DND-41 (cell line): ENCODE results near the gene NFE2L1.

Experiments used
- CTCF ChIP-seq: IDR thresholded peaks from 2 replicates; pipeline ENCODE4 v1.5.1; 2012; ENCODE audit warnings: borderline replicate concordance, low read length, moderate library complexity, mild to moderate bottlenecking; ENCODE audit not compliant: poor library complexity, severe bottlenecking; ENCODE audit errors: extremely low read depth
- EZH2 ChIP-seq: IDR thresholded peaks from 3 replicates; pipeline ENCODE4 v1.6.1; 2012; ENCODE audit warnings: borderline replicate concordance, low read depth, mild to moderate bottlenecking, moderate library complexity, low read length, inconsistent platforms; ENCODE audit not compliant: severe bottlenecking

DNA sequence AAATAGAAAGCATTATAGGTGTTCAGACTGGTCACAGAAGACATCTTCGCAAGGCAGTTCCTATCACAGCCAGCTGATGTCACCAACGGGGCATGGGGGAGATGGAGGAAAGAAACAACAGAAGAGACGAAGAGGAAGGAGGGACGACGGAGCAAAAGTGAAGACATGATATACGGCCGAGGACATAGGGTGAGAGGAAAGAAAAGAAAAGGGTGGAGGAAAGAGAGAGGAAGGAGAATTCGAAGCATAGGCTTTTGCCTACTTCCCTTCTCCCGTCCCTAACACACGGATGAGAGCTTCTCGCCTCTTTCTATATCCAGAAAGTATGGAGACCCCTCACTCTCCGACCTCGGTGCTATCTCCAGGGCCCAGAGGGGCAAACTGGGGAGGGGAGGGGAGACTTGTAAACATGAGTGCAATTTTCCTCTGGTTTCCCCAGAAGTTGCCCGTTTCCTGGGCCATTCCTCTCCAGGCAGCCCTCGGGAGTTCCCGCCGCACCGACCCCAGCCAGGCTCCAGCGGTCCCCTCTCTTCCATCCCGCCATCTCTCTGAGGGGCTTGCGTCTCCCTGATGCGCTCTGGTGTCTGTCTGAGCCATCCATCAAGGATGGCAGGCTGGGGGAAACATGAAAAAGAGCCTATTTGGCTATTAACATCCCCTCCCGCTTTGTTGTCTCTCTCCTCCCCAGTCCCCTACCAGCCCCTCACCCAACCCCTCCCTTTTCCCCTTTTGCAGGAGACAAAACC is 36.6 kb upstream of the NFE2L1 start:
- TF ChIP-seq CTCF: peak; percentile 69
- no peak for TF ChIP-seq EZH2
